Prostate gland (tissue), 2 donors: ENCODE results near the gene INPP5F.

Experiments used
- CTCF ChIP-seq, 4 experiments: fragments of 200-600 bp in 2 of 4; fragments of 450-650 bp in 2 of 4; sonication (generic) in 2 of 4; IDR thresholded peaks; 1 replicate in 3 of 4; 2 replicates in 1 of 4; pipeline ENCODE4 v1.5.1; 2016 to 2019; ENCODE audit warnings: antibody characterized with exemption in 4 of 4, mild to moderate bottlenecking in 2 of 4, moderate library complexity in 2 of 4
- POLR2A ChIP-seq: fragments of 450-650 bp; IDR thresholded peaks from one replicate; pipeline ENCODE4 v1.6.1; 2016; ENCODE audit warnings: antibody characterized with exemption, mild to moderate bottlenecking
- POLR2AphosphoS5 ChIP-seq: sonication (generic); formaldehyde crosslinking; IDR thresholded peaks from one replicate; pipeline ENCODE4 v1.6.1; 2017; ENCODE audit warnings: antibody characterized with exemption

- TF ChIP-seq POLR2A, result peak; percentile 76
- TF ChIP-seq CTCF (IDR thresholded peaks at IDR 0.05), result no peak
- TF ChIP-seq POLR2AphosphoS5, result peak; percentile 86
Measured at GRCh38 chr10:119725517-119725827, 378 bp upstream of the INPP5F start.
